K562 (cell line): ENCODE measurements around the gene SENP7. TPM values are rescaled to one million over a fixed set of nuclear protein-coding genes. Genes with fewer than 3 reads are reported as not detected.

Experiments
- BCL6 ChIP-seq: fragments of 250-450 bp; sonication (Bioruptor Pico); IDR thresholded peaks from 2 replicates; pipeline ENCODE4 v1.4.0; 2020
- ETV1 ChIP-seq: fragments of 450-650 bp; conservative IDR thresholded peaks from 2 replicates; pipeline ENCODE4 v1.6.1; 2016; ENCODE audit warnings: missing genetic modification characterization, control low read depth, low read depth, missing compliant biosample characterization
- GTF2E2 ChIP-seq: fragments of 200-800 bp; sonication (Bioruptor generic); IDR thresholded peaks from 2 replicates; pipeline ENCODE4 v1.6.1; 2016; ENCODE audit warnings: missing genetic modification characterization, missing compliant biosample characterization
- HMBOX1 ChIP-seq: sonication (generic); IDR thresholded peaks from 2 replicates; pipeline ENCODE4 v1.6.1; 2016
- HOXB6 ChIP-seq: fragments of 250-450 bp; sonication (Bioruptor Pico); IDR thresholded peaks from 2 replicates; pipeline ENCODE4 v1.5.1; 2022; ENCODE audit warnings: mild to moderate bottlenecking, borderline replicate concordance
- KLF16 ChIP-seq: IDR thresholded peaks from 2 replicates; pipeline ENCODE4 v1.6.1; 2016; ENCODE audit warnings: antibody characterized with exemption
- MAZ ChIP-seq, 2 experiments: fragments of 450-650 bp in 1 of 2; sonication (generic) in 1 of 2; formaldehyde crosslinking; IDR thresholded peaks in 1 of 2; conservative IDR thresholded peaks in 1 of 2; 2 replicates each; pipeline versions ENCODE4 v1.4.0 to v1.5.0; 2020; ENCODE audit warnings: mild to moderate bottlenecking in 1 of 2, missing genetic modification reagents in 1 of 2
- NR2C2 ChIP-seq, 2 experiments: fragments of 200-800 bp in 1 of 2; sonication (Bioruptor generic) in 1 of 2; sonication (generic) in 1 of 2; formaldehyde crosslinking in 1 of 2; IDR thresholded peaks; 2 replicates each; pipeline versions ENCODE4 v1.6.1 to v1.8.0; 2016 to 2022; ENCODE audit warnings: mild to moderate bottlenecking in 1 of 2, missing compliant biosample characterization in 1 of 2, missing genetic modification characterization in 1 of 2, missing genetic modification reagents in 1 of 2
- OTX1 ChIP-seq: fragments of 450-650 bp; formaldehyde crosslinking; IDR thresholded peaks from 2 replicates; pipeline ENCODE4 v1.4.0; 2022; ENCODE audit warnings: mild to moderate bottlenecking
- POLR2AphosphoS2 ChIP-seq: IDR thresholded peaks from 2 replicates; pipeline ENCODE4 v1.6.1; 2012; ENCODE audit warnings: low read length, improper control_type of control experiment
- RBFOX2 ChIP-seq: fragments of 200-400 bp; formaldehyde crosslinking; IDR thresholded peaks from 2 replicates; pipeline ENCODE4 v1.6.1; 2017; ENCODE audit warnings: low read depth, mild to moderate bottlenecking, low read length, moderate library complexity
- SETDB1 ChIP-seq: IDR thresholded peaks from one replicate; pipeline ENCODE4 v1.6.1; 2012; ENCODE audit warnings: low read length, control low read depth, inconsistent platforms
- SMARCA4 ChIP-seq: fragments of 450-650 bp; IDR thresholded peaks from 2 replicates; pipeline ENCODE4 v1.6.1; 2016
- SNIP1 ChIP-seq: fragments of 450-650 bp; IDR thresholded peaks from 2 replicates; pipeline ENCODE4 v1.7.1; 2017; ENCODE audit warnings: low read depth, mild to moderate bottlenecking
- ZBTB11 ChIP-seq, 3 experiments: fragments of 200-800 bp in 1 of 3; fragments of 250-450 bp in 1 of 3; fragments of 450-650 bp in 1 of 3; sonication (Bioruptor Pico) in 1 of 3; sonication (Bioruptor generic) in 1 of 3; formaldehyde crosslinking in 1 of 3; IDR thresholded peaks; 2 replicates each; pipeline versions ENCODE4 v1.6.1 to v1.8.0; 2016 to 2022; ENCODE audit warnings: mild to moderate bottlenecking in 2 of 3, missing genetic modification characterization in 2 of 3, missing compliant biosample characterization in 1 of 3, moderate library complexity in 1 of 3
- ZNF121 ChIP-seq: sonication (generic); formaldehyde crosslinking; conservative IDR thresholded peaks from 2 replicates; pipeline ENCODE4 v1.8.0; 2022; ENCODE audit warnings: missing genetic modification reagents
- ZNF140 ChIP-seq: fragments of 250-450 bp; sonication (Bioruptor Pico); IDR thresholded peaks from 2 replicates; pipeline ENCODE4 v1.8.0; 2021; ENCODE audit warnings: moderate library complexity, mild to moderate bottlenecking, inconsistent platforms
- ZNF175 ChIP-seq: fragments of 200-800 bp; sonication (Bioruptor generic); IDR thresholded peaks from 2 replicates; pipeline ENCODE4 v1.6.1; 2016; ENCODE audit warnings: low read depth, mild to moderate bottlenecking, missing genetic modification characterization, missing compliant biosample characterization
- ZNF707 ChIP-seq: fragments of 250-450 bp; sonication (Bioruptor Pico); conservative IDR thresholded peaks from 2 replicates; pipeline ENCODE4 v1.8.0; 2022; ENCODE audit warnings: inconsistent platforms, mild to moderate bottlenecking, moderate library complexity
- ZNF778 ChIP-seq: fragments of 450-650 bp; formaldehyde crosslinking; IDR thresholded peaks from 2 replicates; pipeline ENCODE4 v1.4.0; 2020; ENCODE audit warnings: mild to moderate bottlenecking, moderate library complexity
- polyA plus RNA-seq, 8 experiments: library from polyadenylated mRNA; depleted of rRNA in 4 of 8; stranded (reverse) in 5 of 8; unstranded in 3 of 8; fragments of >200 nt; fragmentation: Nextera tagmentation in 2 of 8; fragmentation: Illumina TruSeq in 1 of 8; extraction: Ambion mirVana in 2 of 8; extraction: Trizol in 1 of 8; gene quantifications; 2 replicates each; pipeline versions ENCODE4 v1.2.1 to v1.2.3, GENCODE V29; 2011 to 2014; ENCODE audit warnings: inconsistent platforms in 1 of 8, missing spikeins in 1 of 8
- total RNA-seq, 7 experiments: library from RNA; depleted of rRNA in 6 of 7; stranded (reverse); fragments of >200 nt in 6 of 7; fragmentation: Illumina TruSeq in 2 of 7; extraction: Trizol in 2 of 7; gene quantifications; 2 replicates each; pipeline versions ENCODE4 v1.2.1 to v1.2.3, GENCODE V29; 2011 to 2021; ENCODE audit warnings: low replicate concordance in 1 of 7
- TF ChIP-seq, protein P1 (sequence below): sonication (generic); formaldehyde crosslinking; IDR thresholded peaks from 2 replicates; pipeline ENCODE4 v1.8.0; 2022; ENCODE audit warnings: mild to moderate bottlenecking, low read depth, missing genetic modification reagents

The SENP7 gene
- total and polyA plus RNA-seq, 9 of the 15 experiments (the other 6 are each of a cell fraction or from before 2014, with no cell fraction given) = 4.1 to 21.9 (median 10.7) TPM

DNA sequence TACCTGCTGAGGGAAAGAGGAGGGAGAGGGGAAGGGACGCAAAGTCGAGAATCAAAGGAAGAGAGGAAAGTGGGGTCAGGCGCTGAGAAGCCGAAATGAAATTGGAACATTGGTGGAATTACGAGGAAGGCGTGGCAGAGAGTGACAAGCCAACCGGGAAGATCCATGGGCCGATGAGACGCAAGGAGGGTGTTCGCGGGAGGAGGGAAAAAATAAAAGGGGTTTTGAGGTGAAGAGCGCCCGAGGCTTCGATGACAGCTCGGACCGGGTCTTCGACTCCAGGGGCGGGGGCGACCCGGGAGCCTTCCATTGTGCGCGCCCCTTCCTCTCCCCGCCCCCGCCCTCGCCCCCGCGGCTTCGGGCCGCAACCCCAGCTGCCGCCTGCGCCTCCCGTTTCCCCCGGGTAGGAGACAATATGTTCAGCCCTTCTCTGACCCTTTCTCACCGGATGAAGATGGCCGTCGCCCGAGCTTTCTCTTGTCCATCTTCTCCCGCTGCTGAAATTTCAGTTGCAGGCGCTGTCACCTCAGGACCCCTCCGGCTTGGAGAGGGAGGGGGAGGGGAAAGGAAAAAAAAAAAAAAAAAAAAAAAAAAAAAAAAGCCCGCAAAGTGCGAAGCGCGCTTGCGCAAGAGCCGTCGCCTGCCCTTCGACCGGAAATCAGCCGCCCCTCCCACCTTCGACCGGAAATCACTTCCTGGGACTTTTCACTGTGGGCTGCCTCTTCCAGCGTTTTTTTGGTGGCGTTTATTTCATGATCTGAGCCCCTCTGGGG is at the start of gene SENP7 (continued):
- TF ChIP-seq ZBTB11 (CRISPR knock-in tag; IDR thresholded peaks at IDR 0.05) (peak in 1 of 3 experiments; percentile 59; a peak in 2 of 6 replicates), RBFOX2 (peak; percentile 73), OTX1 (CRISPR knock-in tag) (no peak), KLF16 (peak; percentile 18; the same call in 1 of the 2 replicates), SETDB1 (no peak), ZNF707 (CRISPR knock-in tag) (no peak), ZNF121 (no peak), ZNF778 (CRISPR knock-in tag) (no peak), SNIP1 (no peak), MAZ (CRISPR knock-in tag; conservative IDR thresholded peaks at IDR 0.05 in 1 of 2, IDR thresholded peaks at IDR 0.05 in 1 of 2) (peak in 1 of 2 experiments; percentile 51; a peak in 1 of 4 replicates), ZNF140 (CRISPR knock-in tag) (no peak), ETV1 (tag) (peak; percentile 87), HMBOX1 (no peak), NR2C2 (CRISPR knock-in tag; IDR thresholded peaks at IDR 0.05) (no peak; the same call in 1 of the 2 replicates), NR2C2 (tag; IDR thresholded peaks at IDR 0.05) (peak; percentile 93), BCL6 (CRISPR knock-in tag) (no peak), POLR2AphosphoS2 (peak; percentile 45; the same call in 1 of the 2 replicates), ZNF175 (CRISPR knock-in tag) (no peak), GTF2E2 (peak; percentile 80; the same call in 1 of the 2 replicates), SMARCA4 (0 out of 2 replicates have a peak, but pooled peaks have one; percentile 34), HOXB6 (CRISPR knock-in tag) (no peak)
- TF ChIP-seq, protein P1, sequence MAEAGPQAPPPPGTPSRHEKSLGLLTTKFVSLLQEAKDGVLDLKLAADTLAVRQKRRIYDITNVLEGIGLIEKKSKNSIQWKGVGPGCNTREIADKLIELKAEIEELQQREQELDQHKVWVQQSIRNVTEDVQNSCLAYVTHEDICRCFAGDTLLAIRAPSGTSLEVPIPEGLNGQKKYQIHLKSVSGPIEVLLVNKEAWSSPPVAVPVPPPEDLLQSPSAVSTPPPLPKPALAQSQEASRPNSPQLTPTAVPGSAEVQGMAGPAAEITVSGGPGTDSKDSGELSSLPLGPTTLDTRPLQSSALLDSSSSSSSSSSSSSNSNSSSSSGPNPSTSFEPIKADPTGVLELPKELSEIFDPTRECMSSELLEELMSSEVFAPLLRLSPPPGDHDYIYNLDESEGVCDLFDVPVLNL = no peak
